ENCODE measurements around the gene SGMS2.

Gene SGMS2

DNA sequence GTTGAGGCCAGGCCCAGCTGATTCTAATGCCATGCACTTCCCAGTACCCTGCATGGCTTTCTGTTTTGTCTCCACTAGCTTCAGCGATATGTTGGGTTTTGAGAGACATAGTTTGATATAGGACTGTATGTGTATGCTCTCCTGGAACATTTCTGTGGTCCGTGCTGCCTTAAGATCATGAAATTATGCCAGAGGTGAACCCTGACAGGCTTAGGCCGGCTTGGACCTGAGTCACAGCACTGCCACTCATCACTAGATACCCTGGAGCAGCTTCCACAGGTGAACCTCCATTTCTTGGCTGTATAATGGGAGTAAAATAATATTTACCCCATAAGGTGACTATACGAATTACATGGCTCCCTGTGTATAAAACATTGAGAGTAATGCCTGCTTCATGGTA is 6.4 kb downstream of the SGMS2 start:
- no peak for DNase-seq

DNA sequence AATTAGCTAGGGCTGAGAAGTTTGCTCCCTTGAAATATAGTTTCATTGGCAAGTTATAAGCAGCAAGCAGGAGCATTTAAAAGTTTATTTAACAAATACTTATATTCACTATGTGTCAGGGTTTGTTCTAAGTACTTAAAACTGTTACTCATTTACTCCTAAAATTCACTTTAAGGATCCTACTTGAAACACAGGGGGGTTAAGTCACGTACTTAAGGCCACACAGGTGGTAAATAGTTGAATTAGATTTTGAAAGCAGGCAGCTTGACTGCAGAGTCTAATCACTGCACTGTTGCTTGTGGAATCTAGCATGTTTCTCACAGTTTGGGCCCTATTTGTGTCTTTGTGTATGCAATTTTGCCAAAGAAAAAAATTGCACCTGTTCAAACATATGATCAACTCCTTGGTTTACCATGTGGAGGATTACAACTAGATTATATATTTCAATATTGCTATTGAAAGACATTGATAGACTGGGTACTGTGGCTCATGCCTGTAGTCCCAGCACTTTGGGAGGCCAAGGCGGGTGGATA is 7.6 kb downstream of the SGMS2 start:
- DNase-seq: no peak

DNA sequence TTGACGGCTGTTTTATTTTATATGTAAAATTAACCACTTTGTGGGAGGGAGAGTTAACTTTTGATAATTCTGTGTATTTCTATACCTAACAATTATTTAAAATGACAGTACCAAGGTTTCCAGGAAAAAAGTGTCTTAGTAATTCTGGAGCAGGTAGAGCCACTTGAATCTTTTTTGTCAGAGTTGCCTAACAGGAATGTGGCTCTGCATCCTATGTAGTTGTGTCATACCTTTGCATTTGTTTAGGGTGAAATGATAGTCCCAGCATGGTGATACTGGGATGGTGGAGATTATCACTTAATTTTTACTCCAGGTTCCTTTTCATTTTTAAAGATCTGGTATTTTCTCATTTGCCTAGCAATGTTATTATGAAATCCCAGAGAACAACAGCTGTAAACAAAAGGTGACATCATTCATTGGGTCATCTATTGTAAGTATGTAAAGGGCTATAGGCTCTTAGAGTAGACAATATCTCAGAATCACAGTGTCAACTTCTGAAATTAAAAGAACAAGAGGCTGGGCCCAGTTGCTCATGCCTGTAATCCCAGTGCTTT is 9.6 kb downstream of the SGMS2 start:
- DNase-seq: no peak

DNA sequence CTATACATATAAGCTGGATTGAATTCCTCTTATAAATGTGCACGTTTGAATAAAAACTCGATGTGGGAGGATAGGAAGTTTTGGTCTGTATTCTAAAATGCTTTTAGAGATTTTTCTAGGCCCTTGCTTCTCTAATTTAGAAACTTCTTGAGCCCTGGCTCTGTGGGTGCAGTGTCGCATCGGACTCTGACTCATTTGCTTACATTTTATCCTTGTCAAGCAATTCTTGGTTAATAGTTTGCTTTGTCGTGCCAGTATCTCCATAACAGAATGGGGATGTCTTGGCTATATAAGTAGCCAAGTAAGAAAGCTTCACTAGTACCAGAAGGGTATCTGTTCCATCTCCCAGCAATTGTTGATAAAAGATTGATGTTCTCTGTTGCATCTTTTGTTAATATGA is 10.7 kb downstream of the SGMS2 start:
- DNase-seq: no peak

DNA sequence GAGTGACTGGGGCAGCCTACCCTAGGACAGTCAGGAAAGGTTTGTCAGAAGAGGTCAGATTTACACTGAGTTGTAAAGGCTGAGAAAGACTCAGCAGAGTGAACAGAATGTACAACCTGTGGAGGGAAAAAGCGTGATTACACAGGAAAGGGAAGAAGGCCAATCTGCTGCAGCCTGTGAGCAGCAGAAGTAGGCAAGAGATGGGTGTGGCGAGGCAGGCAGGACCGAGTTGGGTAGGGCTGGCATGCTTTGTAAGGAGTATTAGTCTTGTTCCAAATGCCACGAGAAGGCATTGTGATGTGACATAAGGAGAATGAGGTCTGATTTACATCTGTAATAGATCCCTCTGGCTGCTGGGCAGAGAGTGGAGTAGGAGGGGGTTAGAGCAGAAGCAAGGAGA is 12.6 kb downstream of the SGMS2 start:
- DNase-seq: no peak

DNA sequence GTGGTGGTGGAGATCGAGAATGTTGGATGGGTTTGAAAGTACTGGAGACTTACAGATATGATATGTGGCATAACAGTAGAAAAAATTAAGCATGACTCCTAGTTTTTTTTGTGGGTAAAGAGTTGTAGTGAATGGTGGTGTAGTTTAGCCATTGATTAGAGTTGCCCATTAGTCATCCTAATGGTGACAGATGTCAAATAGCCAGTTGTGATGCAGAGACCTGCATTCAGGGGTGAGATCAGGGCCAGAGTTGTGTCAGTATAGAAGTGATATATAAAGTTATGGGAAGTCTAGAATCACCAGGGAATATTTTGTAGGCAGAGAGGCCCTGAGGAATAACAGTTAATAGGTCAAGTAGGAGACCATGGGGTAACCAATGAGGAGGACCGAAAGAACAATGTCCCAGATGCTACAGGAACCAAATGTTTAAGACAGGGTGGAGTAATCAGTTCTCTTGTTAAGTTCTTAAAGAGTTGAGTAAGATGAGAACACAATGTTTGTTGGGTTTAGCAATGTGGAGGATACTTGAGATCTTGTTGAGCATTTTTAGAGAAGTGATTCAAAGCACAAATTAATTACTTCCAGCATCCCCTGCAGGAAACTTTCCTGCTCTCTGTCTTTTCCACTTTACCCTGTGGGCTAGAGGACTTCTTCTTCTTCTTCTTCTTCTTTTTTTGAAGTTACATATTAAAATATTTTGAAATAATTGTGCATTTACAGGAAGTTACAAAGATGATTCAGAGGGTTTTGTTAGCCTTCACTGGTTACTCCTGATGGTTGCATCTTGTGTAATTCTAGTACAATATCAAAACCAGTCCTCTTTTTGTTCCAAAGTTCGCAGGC is 13.3 kb downstream of the SGMS2 start:
- DNase-seq: no peak

DNA sequence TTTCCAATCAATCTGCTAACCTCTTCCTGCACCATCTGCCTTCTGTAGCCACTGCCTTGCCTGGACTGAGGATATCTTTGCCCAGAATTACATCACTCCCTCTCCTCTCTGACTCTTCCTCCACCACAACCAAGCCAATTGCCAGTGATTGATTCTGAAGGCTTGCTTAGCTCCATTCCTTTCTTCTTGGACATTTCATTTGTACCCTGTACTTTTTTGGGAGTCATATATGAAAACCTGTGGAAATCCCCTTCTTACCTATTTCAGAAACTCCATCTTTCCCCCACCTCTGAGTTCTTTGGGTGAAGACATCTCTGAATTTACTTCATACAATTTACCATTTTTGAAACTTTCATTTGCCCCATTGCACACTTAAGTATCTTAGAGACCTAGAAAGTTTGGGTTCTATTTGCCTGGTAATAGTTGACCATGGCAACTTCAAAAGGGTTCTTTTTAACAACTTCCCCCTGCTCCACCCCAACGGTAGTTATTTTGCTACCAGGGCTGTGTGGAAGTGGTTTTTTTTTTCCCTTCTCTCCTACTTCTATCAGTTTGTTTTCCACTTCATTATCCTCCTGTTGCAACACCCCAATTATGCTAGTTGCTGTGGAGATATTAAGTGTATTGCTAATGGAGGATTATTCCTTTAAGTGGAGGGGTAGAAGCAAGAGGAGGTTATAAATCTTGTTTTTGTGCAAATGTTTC is 14.3 kb downstream of the SGMS2 start:
- no peak for DNase-seq

DNA sequence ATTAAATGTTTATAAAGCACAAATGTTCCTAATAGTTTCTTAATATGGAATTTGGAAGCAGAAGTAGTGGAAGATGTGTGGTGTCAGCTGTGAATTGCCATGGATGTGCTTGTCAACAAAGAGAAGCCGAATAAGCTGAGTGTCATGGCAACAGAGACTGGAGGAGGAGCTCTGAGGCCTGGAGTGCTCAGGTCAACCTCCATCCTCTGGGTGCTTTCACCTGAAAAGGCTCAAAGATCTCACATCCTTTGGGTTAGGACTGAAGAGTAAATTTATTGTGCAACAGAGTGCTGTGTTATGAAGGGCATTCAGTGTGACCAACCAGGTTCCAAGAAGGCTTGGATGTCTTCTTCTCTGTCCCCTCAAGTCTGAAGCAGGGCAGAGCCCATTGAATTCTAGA is 18.7 kb downstream of the SGMS2 start:
- no peak for DNase-seq

DNA sequence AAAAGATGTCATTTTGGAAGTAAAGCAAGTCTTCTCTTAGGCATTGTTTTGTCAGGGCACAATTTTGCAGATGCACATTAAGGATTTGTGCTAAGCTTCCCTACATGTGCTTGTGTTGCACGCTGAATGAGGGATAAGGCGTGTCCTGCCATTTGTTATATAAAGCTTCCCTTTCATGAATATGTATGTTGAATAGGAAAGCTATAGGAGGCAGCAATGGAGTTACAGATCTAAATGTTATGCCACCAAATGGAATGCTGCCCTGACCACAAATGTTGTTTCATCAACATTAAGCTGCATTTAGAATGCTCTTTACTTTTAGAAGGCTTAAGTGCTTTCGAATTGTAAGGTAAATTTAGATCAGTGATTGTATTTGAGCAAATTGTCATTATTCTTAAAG is 20.9 kb downstream of the SGMS2 start:
- no peak for DNase-seq

DNA sequence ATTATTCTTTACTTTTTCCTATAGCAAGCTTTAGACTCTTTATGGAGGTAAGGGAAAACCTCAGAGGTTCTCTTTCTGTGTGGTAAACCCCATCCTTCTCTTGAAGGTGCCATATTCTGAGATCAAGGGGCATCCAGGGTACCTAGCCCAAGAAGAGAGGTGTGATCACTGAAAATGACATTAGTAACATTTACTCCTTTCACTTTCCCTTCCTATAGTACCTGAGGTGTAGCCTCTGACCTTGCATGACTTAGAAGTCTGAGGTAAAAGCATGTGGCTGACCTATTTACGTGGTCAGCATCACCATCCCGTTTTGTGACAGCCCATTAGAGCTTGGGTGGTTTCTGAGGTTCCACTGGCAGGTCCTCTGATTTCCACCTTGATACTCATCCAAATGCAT is 25.7 kb downstream of the SGMS2 start:
- no peak for DNase-seq

DNA sequence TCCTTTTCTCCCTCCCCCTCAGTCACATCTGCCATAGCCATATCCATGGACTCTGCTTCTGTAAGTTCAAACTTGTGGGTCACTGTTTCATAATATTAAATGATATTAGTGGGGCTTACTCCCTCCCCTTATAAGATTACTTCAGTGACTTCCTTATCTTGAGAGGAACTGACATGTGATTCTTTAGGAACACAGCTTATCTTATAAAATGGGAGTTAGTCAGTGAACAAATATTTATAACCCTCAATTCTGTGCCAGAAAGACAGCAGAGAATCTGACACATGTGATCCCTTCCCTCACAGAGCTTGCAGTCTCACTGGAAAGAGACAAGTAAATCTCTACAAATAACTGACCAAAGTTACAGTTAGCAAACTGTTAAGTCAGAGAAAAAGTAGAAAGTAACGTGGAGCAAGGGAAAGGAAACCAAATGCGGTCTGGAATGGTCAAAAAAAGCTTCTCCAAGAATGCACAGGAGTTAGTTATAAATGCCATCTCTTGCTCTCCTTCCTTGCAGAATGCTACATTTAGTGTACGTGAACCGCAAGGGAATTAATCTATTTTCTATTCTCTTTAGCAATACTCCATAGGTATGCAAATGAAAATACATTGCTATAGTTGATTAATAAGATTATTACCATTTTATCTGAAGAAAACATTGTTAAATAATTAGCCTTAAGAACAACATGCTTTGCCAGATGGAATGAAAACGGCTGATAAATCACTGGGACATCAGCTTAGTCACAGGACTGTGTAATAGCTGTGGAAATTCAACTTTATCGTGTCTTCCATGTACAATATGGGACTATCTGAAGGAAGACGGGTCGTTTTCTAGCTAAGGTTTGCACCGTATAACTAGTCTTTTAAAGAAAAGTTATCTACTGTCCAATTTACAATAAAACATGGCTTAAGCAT is 29.0 kb downstream of the SGMS2 start:
- DNase-seq: no peak

DNA sequence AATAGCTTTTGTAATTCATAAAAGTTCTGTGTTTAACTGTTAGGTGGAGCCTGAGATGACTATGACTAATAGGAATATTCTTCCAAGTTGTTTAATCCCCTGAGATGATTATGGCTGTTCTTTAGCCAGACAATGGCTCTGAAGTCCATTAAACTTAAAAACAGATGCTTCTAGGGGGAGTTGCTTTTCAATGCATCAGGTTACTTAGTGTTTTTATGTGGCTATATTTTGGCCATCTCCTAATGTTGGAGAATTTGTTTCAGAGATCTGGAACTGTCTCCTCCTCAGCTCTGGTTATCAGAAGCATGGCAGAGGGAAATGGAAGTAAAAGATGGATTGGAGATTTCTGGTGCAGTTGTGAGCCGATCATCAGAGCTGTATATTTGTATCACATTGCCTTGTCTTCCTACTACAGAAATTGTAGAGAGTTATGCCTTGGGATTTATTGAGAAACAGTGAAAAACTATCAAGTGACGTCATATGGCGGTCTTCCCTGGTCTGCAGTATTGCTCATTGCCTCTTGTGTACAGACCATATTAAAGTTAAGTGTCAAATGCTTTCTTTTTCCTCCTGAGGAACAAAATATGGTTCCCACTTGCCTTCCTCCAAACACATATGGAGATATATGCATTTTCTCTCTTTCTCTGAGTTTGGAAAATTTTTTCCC is 29.8 kb downstream of the SGMS2 start:
- DNase-seq: no peak

DNA sequence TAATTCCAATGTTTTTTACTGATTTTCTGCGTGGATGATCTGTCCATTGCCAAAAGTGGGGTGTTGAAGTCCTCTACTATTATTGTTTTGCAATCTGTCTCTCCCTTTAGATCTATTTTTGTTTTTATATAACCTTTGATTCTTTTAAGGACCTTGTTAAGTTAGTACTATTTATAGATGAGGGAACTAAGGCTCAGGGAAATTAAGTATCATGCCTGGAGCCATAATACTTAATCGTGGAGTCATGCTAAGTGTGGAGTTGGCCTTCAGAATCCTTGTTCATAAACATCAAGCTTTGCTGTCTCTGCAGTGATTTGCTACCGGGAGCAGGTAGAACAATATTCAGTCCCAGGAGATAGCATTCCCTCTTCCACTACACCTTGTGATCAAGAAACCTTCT is 31.0 kb downstream of the SGMS2 start:
- no peak for DNase-seq

DNA sequence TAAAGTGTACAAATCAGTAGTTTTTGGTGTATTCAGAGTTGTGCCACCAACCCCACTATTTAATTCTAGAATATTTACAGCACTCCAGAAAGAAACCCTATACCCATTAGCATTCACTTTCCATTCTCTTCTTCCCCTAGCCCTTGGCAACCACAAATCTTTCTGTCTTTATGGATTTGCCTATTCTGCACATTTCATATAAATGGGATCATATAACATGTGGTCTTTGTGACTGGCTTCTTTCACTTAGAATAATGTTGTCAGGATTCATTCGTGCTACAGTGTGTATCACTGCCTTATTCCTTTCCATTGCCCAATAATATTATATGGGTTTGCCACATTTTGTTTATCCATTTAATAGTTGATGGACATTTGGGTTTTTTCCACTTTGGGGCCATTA is 32.2 kb downstream of the SGMS2 start:
- no peak for DNase-seq

DNA sequence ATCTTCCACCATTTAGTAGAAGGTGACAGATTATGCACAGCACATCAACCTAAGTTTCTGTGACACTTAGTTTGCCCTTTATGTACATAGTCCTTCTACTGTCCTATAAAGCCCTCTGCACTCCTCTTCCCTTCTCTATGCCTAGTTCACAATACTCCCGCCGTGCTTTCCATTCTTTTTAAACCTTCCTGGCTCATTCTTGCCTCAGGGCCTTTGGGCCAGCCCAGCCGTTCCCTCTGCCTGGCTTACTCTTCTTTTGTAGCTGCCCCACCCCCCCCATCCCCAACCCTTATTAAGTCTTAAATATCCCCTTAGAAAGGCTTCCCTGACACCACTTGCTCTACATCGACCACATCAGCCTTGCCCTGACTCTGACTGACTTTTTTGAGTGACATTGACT is 33.0 kb downstream of the SGMS2 start:
- DNase-seq: no peak

DNA sequence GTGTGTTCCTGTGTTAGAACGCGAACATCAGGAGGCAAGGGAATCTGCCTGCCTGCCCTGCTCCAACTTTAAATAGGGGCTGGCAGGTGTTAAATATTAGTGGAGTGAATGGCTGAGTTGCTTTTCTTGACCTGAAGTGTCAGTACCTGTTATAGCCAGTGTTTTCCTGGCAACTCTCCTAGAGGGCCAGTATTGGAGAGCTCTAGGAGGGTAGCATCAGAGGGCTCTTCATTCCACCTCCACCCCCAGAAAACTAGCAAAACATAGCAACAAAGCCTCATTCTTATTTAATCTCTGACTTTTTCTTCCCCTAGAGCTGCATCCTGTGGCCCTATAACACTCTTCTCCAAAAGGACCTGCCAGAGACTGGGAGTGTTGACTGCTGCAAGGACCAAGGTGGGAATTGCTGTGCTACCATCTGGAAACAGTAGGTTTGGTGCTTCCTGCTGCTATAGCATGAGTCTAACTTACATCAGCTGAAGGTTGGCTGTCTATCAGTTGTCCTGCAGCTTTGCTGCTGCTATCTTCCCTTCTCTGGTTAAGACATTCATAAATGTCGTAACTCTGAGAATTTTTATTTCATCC is 33.5 kb downstream of the SGMS2 start:
- DNase-seq: no peak

DNA sequence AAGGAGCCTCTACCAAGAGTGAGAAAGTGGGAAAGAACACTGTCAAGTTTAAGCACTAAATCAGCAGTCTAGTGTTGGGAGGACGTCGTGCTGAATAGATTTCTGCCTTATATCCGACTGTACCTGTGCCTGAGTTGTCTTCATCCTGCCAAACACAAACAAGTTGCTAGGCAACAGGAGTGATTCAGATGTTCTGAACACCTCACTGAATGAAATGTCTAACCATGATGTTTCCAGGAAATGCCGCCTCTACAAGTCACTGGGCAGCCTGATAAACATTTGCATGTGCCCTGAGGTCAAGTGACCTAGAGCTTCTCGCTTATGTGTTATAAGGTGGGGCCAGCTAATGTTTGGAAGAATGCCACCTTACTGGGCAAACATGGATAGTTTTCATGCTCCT is 37.9 kb downstream of the SGMS2 start:
- DNase-seq: no peak

DNA sequence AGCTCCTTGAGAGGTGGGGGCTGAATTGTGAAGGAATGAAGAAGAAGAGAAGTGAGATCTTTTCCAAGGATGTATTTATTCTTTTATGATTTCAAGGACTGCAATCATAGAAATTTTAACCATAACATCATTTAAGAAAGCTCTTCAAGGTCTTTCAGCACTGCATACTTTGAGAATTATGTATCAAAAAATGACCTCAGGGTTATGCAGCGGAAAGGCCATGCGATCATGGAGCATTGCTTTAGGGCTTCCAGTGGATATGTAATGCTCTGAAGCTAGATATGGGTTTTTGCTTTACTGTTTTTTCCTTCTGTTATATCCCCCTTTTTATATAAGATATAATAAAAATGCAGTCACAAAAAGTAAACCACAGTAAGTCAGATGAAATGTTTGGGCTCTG is 38.7 kb downstream of the SGMS2 start:
- no peak for DNase-seq

DNA sequence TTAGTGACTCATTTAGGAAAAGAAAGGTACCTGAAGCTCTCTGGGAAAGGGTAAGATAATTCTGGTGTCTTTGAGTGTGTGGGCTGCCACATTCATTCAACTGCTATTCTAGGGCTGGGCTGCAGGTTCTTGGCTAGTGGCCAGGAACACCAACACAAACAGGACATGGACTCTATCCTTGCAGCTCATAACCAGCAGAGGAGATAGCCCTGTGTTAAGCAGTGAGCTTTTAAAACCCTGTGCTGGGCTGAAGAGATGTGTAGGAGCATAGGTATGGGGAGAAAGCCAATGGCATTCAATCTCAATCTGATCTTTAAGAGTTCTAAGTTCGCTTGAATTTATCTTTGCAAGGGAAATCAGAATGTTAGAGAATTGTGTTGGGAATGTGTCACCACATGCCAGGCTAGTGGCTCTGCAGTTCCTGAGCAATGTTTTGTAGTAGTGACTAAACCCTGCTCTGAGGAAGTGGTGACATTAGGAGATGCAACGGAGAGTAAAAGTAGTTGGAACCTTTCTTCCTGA is 39.2 kb downstream of the SGMS2 start:
- no peak for DNase-seq

DNA sequence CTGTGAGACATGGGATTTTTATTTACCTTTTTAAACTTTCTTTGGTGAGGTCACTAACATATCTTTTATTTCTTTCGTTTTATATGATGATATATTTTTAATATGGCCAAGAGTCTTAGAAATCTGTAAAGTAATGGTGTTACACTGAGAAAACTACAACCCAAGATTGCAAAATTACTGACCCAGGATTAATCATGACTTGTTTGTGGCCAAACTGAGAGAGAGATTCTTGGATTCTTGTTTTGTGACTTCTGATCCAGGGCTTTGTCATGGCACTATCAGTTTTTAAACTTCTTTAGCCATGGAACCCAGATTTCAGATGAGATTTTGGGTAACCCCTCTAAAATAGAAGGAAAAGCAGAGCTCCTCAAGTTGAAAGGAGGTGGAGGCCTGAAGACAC is 42.0 kb downstream of the SGMS2 start:
- DNase-seq: no peak

DNA sequence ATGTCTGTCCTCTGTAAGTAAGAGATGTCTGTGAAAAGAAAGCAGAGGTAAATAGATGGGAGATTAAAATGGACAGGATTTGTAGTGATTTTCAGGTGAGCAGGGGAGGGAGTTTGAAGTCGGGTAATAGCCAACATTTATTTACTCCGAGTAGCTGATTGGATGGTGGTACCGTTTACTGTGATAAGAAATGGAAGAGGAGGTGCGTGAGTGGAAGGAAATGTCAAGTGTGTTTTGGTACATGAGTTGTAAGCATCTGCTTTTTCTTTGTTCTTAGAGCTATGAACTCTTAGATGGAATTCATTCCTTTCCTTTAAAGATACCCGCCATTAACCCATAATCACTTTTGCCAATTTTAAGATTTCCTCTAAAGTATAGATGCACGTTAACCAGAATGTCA is 45.5 kb downstream of the SGMS2 start:
- DNase-seq: no peak

Measured in T-helper 9 cell (primary cell).